Osteocyte (in vitro differentiated cells): Measurements from ENCODE around the gene THSD7A. TPM values are rescaled to one million over a fixed set of nuclear protein-coding genes. Genes with fewer than 3 reads are reported as not detected.

Experiments used
- DNase-seq: peaks from one replicate; pipeline ENCODE4 v3.0.0; 2021; ENCODE audit warnings: mixed read lengths; ENCODE audit not compliant: unreplicated experiment; ENCODE audit errors: extremely low spot score
- H3K27ac Mint-ChIP-seq: one replicate; pipeline ENCODE4 v1.8.0; 2021; ENCODE audit warnings: mild to moderate bottlenecking, mixed read lengths; ENCODE audit not compliant: unreplicated experiment
- H3K27me3 Mint-ChIP-seq: one replicate; pipeline ENCODE4 v1.8.0; 2021; ENCODE audit warnings: mixed read lengths; ENCODE audit not compliant: unreplicated experiment
- H3K36me3 Mint-ChIP-seq: one replicate; pipeline ENCODE4 v1.8.0; 2021; ENCODE audit warnings: mixed read lengths; ENCODE audit not compliant: unreplicated experiment
- H3K4me1 Mint-ChIP-seq: one replicate; pipeline ENCODE4 v1.8.0; 2021; ENCODE audit warnings: mixed read lengths; ENCODE audit not compliant: unreplicated experiment
- H3K4me3 Mint-ChIP-seq: one replicate; pipeline ENCODE4 v1.8.0; 2021; ENCODE audit warnings: mild to moderate bottlenecking, moderate library complexity, mixed read lengths; ENCODE audit not compliant: unreplicated experiment
- H3K9me3 Mint-ChIP-seq: one replicate; pipeline ENCODE4 v1.8.0; 2021; ENCODE audit warnings: mixed read lengths; ENCODE audit not compliant: unreplicated experiment
- CTCF ChIP-seq: fragments of 200-600 bp; sonication (generic); IDR thresholded peaks from 2 replicates; pipeline ENCODE4 v1.5.0; 2021; ENCODE audit warnings: antibody characterized with exemption, mild to moderate bottlenecking, moderate library complexity
- total RNA-seq: library from RNA; stranded (reverse); gene quantifications from 2 replicates; pipeline ENCODE4 v1.2.1, GENCODE V29; 2021

The THSD7A gene
- total RNA-seq, 1 donor from 2014 or later: 2.0 TPM

- no peak for DNase-seq
- no peaks in the 10 kb centered on the region for H3K27me3 Mint-ChIP-seq
- no peaks in the 10 kb centered on the region for H3K9me3 Mint-ChIP-seq
- no peak overlapping the region for H3K27ac Mint-ChIP-seq
- no peaks in the 10 kb centered on the region for H3K36me3 Mint-ChIP-seq
- no peak for TF ChIP-seq CTCF
- no peaks in the 10 kb centered on the region for H3K4me1 Mint-ChIP-seq
- H3K4me3 Mint-ChIP-seq: no peak overlapping the region
Observed at GRCh38 chr7:11753433-11753832, 78.6 kb downstream of the THSD7A start.

- Mint-ChIP-seq H3K4me3 (no peak overlapping the region), H3K27ac (no peak overlapping the region), H3K36me3 (no peaks in the 10 kb centered on the region), H3K9me3 (no peaks in the 10 kb centered on the region), H3K4me1 (no peaks in the 10 kb centered on the region), H3K27me3 (no peaks in the 10 kb centered on the region)
- DNase-seq: no peak
- no peak for TF ChIP-seq CTCF
Observed at GRCh38 chr7:11751807-11752389, 80.1 kb downstream of the THSD7A start.

GRCh38 chr7:11751315-11751714, 80.7 kb downstream of the THSD7A start:
- H3K27me3 Mint-ChIP-seq: no peaks in the 10 kb centered on the region
- no peaks in the 10 kb centered on the region for H3K36me3 Mint-ChIP-seq
- TF ChIP-seq CTCF: no peak
- no peaks in the 10 kb centered on the region for H3K9me3 Mint-ChIP-seq
- DNase-seq: no peak
- no peak overlapping the region for H3K27ac Mint-ChIP-seq
- H3K4me1 Mint-ChIP-seq: no peaks in the 10 kb centered on the region
- H3K4me3 Mint-ChIP-seq: no peak overlapping the region

- Mint-ChIP-seq H3K4me3 (no peak overlapping the region), H3K9me3 (no peaks in the 10 kb centered on the region), H3K27me3 (no peaks in the 10 kb centered on the region), H3K36me3 (no peaks in the 10 kb centered on the region), H3K4me1 (no peaks in the 10 kb centered on the region), H3K27ac (no peak overlapping the region)
- DNase-seq: no peak
- TF ChIP-seq CTCF: no peak
Observed at GRCh38 chr7:11750191-11750590, 81.8 kb downstream of the THSD7A start.

- H3K36me3 Mint-ChIP-seq: no peaks in the 10 kb centered on the region
- TF ChIP-seq CTCF: no peak
- no peaks in the 10 kb centered on the region for H3K9me3 Mint-ChIP-seq
- no peaks in the 10 kb centered on the region for H3K4me1 Mint-ChIP-seq
- H3K27me3 Mint-ChIP-seq: no peaks in the 10 kb centered on the region
- H3K4me3 Mint-ChIP-seq: no peak overlapping the region
- DNase-seq: no peak
- H3K27ac Mint-ChIP-seq: no peak overlapping the region
Observed at GRCh38 chr7:11749629-11750028, 82.4 kb downstream of the THSD7A start.
